Mesodermal cell (in vitro differentiated cells): ENCODE data around the gene FLVCR2.

Experiments used
- H3K27ac ChIP-seq: 2 replicates; pipeline ENCODE4 v1.7.0; 2013; ENCODE audit warnings: mild to moderate bottlenecking, low read depth, low read length, moderate library complexity; ENCODE audit not compliant: severe bottlenecking
- H3K36me3 ChIP-seq: 2 replicates; pipeline ENCODE4 v1.7.1; 2013; ENCODE audit warnings: mild to moderate bottlenecking, low read length, moderate library complexity; ENCODE audit not compliant: control insufficient read depth, insufficient read depth
- H3K4me1 ChIP-seq: one replicate; pipeline ENCODE4 v1.7.1; 2013; ENCODE audit warnings: mild to moderate bottlenecking, low read length; ENCODE audit not compliant: insufficient read depth, control insufficient read depth, poor library complexity, severe bottlenecking
- H3K4me3 ChIP-seq: 2 replicates; pipeline ENCODE4 v1.7.0; 2013; ENCODE audit warnings: low read length, control low read depth, mild to moderate bottlenecking; ENCODE audit not compliant: insufficient read depth, poor library complexity, severe bottlenecking; ENCODE audit errors: extremely low read depth
- H3K9me3 ChIP-seq: 2 replicates; pipeline ENCODE4 v1.7.1; 2013; ENCODE audit warnings: mild to moderate bottlenecking, low read length, moderate library complexity; ENCODE audit not compliant: control insufficient read depth
- WGBS, 2 experiments: methylation state at CpG; one replicate each; pipeline ENCODE4 v1.1.5; 2013; ENCODE audit warnings: missing lambda C conversion rate in 2 of 2; ENCODE audit not compliant: insufficient coverage in 2 of 2; 5-methylcytosine and 5-hydroxymethylcytosine counted together

FLVCR2 gene

GRCh38 chr14:75648066-75648838 is 69.8 kb downstream of the FLVCR2 start:
- Histone ChIP-seq H3K36me3 (peaks cover 46% of the 10 kb centered on the region), H3K27ac (peak overlapping the region; percentile 46), H3K4me3 (no peak overlapping the region), H3K4me1 (peaks cover 34% of the 10 kb centered on the region), H3K9me3 (no peaks in the 10 kb centered on the region)
- 77 to 87% methylated on average over 6 to 7 of the region's 9 CpGs for WGBS, 2 experiments

- Histone ChIP-seq H3K36me3 (peaks cover 55% of the 10 kb centered on the region), H3K27ac (no peak overlapping the region), H3K4me1 (peaks cover 29% of the 10 kb centered on the region), H3K9me3 (no peaks in the 10 kb centered on the region), H3K4me3 (no peak overlapping the region)
- 100% methylated on average over 1 of the region's 1 CpG; no CpG with 5 or more reads in 1 of the 2 experiments for WGBS, 2 experiments
These were observed 70.9 kb downstream of the FLVCR2 start for GRCh38 chr14:75649337-75649736.

- H3K4me1 ChIP-seq: peaks cover 29% of the 10 kb centered on the region
- 91 to 100% methylated on average over 1 of the region's 1 CpG for WGBS, 2 experiments
- peaks cover 59% of the 10 kb centered on the region for H3K36me3 ChIP-seq
These were observed 71.4 kb downstream of the FLVCR2 start for GRCh38 chr14:75649773-75650172.

GRCh38 chr14:75650253-75651058 is 72.0 kb downstream of the FLVCR2 start:
- peaks cover 66% of the 10 kb centered on the region for H3K36me3 ChIP-seq
- no peak overlapping the region for H3K27ac ChIP-seq
- H3K4me1 ChIP-seq: peaks cover 29% of the 10 kb centered on the region
- H3K9me3 ChIP-seq: no peaks in the 10 kb centered on the region
- no peak overlapping the region for H3K4me3 ChIP-seq
- WGBS, 2 experiments: 100% methylated on average over 2 of the region's 5 CpGs

More at GRCh38 chr14:75649773-75650172, 71.4 kb downstream of the FLVCR2 start:
- Histone ChIP-seq H3K9me3 (no peaks in the 10 kb centered on the region), H3K27ac (no peak overlapping the region), H3K4me3 (no peak overlapping the region)

GRCh38 chr14:75653563-75653962 is 75.1 kb downstream of the FLVCR2 start:
- H3K9me3 ChIP-seq: no peaks in the 10 kb centered on the region
- peaks cover 2% of the 10 kb centered on the region for H3K4me1 ChIP-seq
- H3K27ac ChIP-seq: no peak overlapping the region
- no peak overlapping the region for H3K4me3 ChIP-seq
- H3K36me3 ChIP-seq: peaks cover 86% of the 10 kb centered on the region
- no CpG with 5 or more reads among the region's 1 CpG for WGBS, 2 experiments

GRCh38 chr14:75654127-75654732 is 75.8 kb downstream of the FLVCR2 start:
- Histone ChIP-seq H3K27ac (no peak overlapping the region), H3K9me3 (no peaks in the 10 kb centered on the region), H3K4me1 (no peaks in the 10 kb centered on the region), H3K4me3 (no peak overlapping the region), H3K36me3 (peaks cover 83% of the 10 kb centered on the region)
- 9 to 10% methylated on average over 3 to 4 of the region's 4 CpGs for WGBS, 2 experiments

GRCh38 chr14:75655235-75655634 is 76.8 kb downstream of the FLVCR2 start:
- WGBS, 2 experiments: 58 to 63% methylated on average over 1 of the region's 1 CpG
- Histone ChIP-seq H3K27ac (no peak overlapping the region), H3K4me1 (no peaks in the 10 kb centered on the region), H3K36me3 (peaks cover 73% of the 10 kb centered on the region), H3K9me3 (no peaks in the 10 kb centered on the region), H3K4me3 (no peak overlapping the region)

GRCh38 chr14:75657331-75657730 is 78.9 kb downstream of the FLVCR2 start:
- peaks cover 52% of the 10 kb centered on the region for H3K36me3 ChIP-seq
- H3K9me3 ChIP-seq: no peaks in the 10 kb centered on the region
- no peak overlapping the region for H3K4me3 ChIP-seq
- 87% methylated on average over 3 of the region's 4 CpGs; no CpG with 5 or more reads in 1 of the 2 experiments for WGBS, 2 experiments
- H3K27ac ChIP-seq: no peak overlapping the region
- H3K4me1 ChIP-seq: no peaks in the 10 kb centered on the region

GRCh38 chr14:75658957-75659356 is 80.5 kb downstream of the FLVCR2 start:
- WGBS, 2 experiments: no CpG with 5 or more reads among the region's 2 CpGs
- H3K27ac ChIP-seq: no peak overlapping the region
- H3K36me3 ChIP-seq: peaks cover 46% of the 10 kb centered on the region
- H3K4me3 ChIP-seq: no peak overlapping the region
- peaks cover 6% of the 10 kb centered on the region for H3K4me1 ChIP-seq
- no peaks in the 10 kb centered on the region for H3K9me3 ChIP-seq

GRCh38 chr14:75660238-75660629 is 81.8 kb downstream of the FLVCR2 start:
- H3K4me3 ChIP-seq: peak overlapping the region; percentile 91
- H3K9me3 ChIP-seq: no peaks in the 10 kb centered on the region
- H3K4me1 ChIP-seq: peaks cover 6% of the 10 kb centered on the region
- no peak overlapping the region for H3K27ac ChIP-seq
- WGBS, 2 experiments: 0 to 7% methylated on average over 2 to 4 of the region's 4 CpGs
- H3K36me3 ChIP-seq: peaks cover 40% of the 10 kb centered on the region
